ENCODE data around the gene ROBO2.

- TF ChIP-seq REST (IDR thresholded peaks at IDR 0.05; ENCODE audit: borderline replicate concordance) (no peak), SMC3 (conservative IDR thresholded peaks at IDR 0.05; ENCODE audit: poor library complexity) (no peak), RAD21 (conservative IDR thresholded peaks at IDR 0.05) (no peak), CTCF (IDR thresholded peaks at IDR 0.05; ENCODE audit: poor library complexity, severe bottlenecking) (no peak), POLR2AphosphoS5 (IDR thresholded peaks at IDR 0.05) (no peak), EZH2 (IDR thresholded peaks at IDR 0.05; ENCODE audit: borderline replicate concordance, insufficient read depth, low read length, poor library complexity, severe bottlenecking) (no peak), EP300 (conservative IDR thresholded peaks at IDR 0.05; ENCODE audit: poor library complexity, severe bottlenecking) (no peak)
Measured at GRCh38 chr3:77489216-77489615, 449.3 kb downstream of the ROBO2 start.
